KOPT-K1 (cell line): ENCODE data around the gene PARD3B.

Experiments used
- H3K27ac ChIP-seq: fragments of 200-600 bp; sonication (generic); 2 replicates; pipeline ENCODE4 v1.5.1; 2016; ENCODE audit warnings: antibody characterized with exemption, mild to moderate bottlenecking, low read depth, low read length; ENCODE audit not compliant: poor library complexity, severe bottlenecking
- H3K36me3 ChIP-seq: fragments of 200-600 bp; sonication (generic); 2 replicates; pipeline ENCODE4 v1.5.1; 2017; ENCODE audit warnings: antibody characterized with exemption, mild to moderate bottlenecking, low read length, moderate library complexity; ENCODE audit not compliant: insufficient read depth
- H3K9me3 ChIP-seq: fragments of 200-600 bp; sonication (generic); 2 replicates; pipeline ENCODE4 v1.5.1; 2017; ENCODE audit warnings: antibody characterized with exemption, low read length, mild to moderate bottlenecking; ENCODE audit not compliant: insufficient read depth, poor library complexity, severe bottlenecking

The PARD3B gene

GRCh38 chr2:205655779-205656456, 1110.6 kb downstream of the PARD3B start:
- Histone ChIP-seq H3K36me3 (no peaks in the 10 kb centered on the region), H3K27ac (no peak overlapping the region), H3K9me3 (no peaks in the 10 kb centered on the region)

- Histone ChIP-seq H3K9me3 (no peaks in the 10 kb centered on the region), H3K36me3 (no peaks in the 10 kb centered on the region), H3K27ac (no peak overlapping the region)
These were observed 1111.2 kb downstream of the PARD3B start for GRCh38 chr2:205656461-205656860.

- Histone ChIP-seq H3K36me3 (no peaks in the 10 kb centered on the region), H3K9me3 (no peaks in the 10 kb centered on the region), H3K27ac (no peak overlapping the region)
These were observed 1111.7 kb downstream of the PARD3B start for GRCh38 chr2:205656941-205657340.

DNA sequence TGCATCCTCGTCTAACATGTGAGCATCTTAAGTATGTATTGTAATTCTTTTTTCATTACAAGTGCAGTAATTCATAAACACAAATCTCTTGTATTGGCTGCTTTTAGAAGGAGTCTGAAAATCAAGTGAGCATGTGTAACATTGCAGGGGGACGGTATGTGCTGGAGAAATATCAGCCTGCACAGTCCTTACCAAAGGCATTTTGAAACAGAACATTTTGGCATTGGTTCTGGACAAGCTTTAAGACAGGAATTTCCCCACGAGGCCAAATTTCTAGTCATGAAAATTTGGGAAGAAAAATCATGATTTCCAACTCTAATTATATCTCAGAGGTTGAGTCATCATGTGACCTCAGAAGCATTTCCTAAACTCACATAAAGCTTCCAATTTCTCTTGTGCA, 1112.3 kb downstream of the PARD3B start:
- H3K27ac ChIP-seq = no peak overlapping the region
- H3K9me3 ChIP-seq = no peaks in the 10 kb centered on the region
- no peaks in the 10 kb centered on the region for H3K36me3 ChIP-seq

GRCh38 chr2:205658068-205658467, 1112.8 kb downstream of the PARD3B start:
- Histone ChIP-seq H3K36me3 (no peaks in the 10 kb centered on the region), H3K27ac (no peak overlapping the region), H3K9me3 (no peaks in the 10 kb centered on the region)

GRCh38 chr2:205658572-205658971, 1113.3 kb downstream of the PARD3B start:
- Histone ChIP-seq H3K27ac (no peak overlapping the region), H3K9me3 (no peaks in the 10 kb centered on the region), H3K36me3 (no peaks in the 10 kb centered on the region)

- H3K9me3 ChIP-seq = no peaks in the 10 kb centered on the region
- H3K36me3 ChIP-seq = no peaks in the 10 kb centered on the region
- H3K27ac ChIP-seq = no peak overlapping the region
These were observed 1114.6 kb downstream of the PARD3B start for GRCh38 chr2:205659922-205660321.

DNA sequence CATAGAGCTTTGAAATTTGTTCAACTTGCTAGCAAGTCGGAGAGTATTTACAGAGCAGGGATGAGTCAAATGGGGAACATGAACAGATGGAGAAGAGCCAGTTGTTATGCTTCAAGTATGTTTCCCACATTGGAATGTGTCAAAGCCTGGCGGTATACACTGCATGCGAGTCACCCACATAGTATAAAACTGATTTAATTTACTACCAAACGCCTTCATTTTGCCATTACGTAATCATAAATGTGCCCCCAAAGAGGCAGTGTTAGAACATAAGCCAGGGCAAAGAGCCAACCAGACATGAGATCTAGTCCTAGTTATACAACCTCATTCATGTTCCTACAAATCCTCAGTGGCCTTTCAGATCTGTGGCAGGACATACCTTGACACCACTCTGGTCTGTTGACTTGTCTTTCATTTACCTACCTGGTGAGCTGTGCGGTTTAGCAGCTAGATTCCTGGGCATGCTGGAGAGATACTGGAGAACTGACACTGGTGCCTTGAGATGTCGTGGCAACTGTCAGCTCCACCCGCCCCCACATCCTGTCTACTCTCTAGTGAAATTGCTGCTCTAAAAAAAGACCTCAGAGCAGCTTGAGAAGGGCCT, 1115.3 kb downstream of the PARD3B start:
- no peak overlapping the region for H3K27ac ChIP-seq
- no peaks in the 10 kb centered on the region for H3K36me3 ChIP-seq
- no peaks in the 10 kb centered on the region for H3K9me3 ChIP-seq

- H3K27ac ChIP-seq = no peak overlapping the region
- H3K36me3 ChIP-seq = no peaks in the 10 kb centered on the region
- no peaks in the 10 kb centered on the region for H3K9me3 ChIP-seq
These were observed 1116.0 kb downstream of the PARD3B start for GRCh38 chr2:205661281-205661680.

DNA sequence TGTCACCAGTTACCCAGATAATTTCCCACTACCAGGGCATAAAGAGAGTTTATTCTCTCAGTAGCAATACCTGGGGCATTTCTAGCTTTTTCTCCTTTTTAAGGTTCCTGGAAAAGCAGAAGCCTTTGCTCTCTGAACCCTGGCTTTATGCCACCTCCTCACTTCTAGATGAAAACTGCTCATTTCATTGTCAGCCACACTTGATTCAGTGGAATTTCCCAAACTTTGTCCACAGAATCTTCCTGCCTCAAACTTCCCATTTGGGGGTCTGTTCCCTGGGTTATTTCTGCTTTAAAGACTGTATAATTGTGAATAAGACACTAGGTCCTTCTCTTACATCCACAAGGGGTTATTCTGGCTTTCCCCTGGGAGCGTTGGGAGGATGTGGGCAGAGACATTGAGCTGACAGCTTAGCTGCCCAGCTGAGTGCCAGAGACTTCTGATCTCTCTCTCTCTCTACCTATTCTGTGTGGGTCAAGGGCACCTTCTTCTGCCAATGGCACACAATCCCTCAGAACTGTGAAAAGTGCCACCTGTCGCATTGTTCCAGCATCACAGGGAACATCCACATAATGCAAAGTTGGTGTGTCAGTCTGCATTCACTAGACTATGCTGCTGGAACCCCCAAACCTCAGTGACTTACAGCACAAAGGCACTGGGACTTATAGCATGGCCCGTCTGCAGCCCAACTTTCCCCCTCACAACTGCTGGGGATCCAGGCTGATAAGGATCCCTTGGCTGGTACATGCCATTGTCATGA, 1117.1 kb downstream of the PARD3B start:
- no peak overlapping the region for H3K27ac ChIP-seq
- H3K36me3 ChIP-seq = no peaks in the 10 kb centered on the region
- H3K9me3 ChIP-seq = no peaks in the 10 kb centered on the region

GRCh38 chr2:205665791-205666190, 1120.5 kb downstream of the PARD3B start:
- no peak overlapping the region for H3K27ac ChIP-seq
- H3K36me3 ChIP-seq = no peaks in the 10 kb centered on the region

More at GRCh38 chr2:205665791-205666190, 1120.5 kb downstream of the PARD3B start:
- H3K9me3 ChIP-seq = no peaks in the 10 kb centered on the region
